HEK293T (cell line): ENCODE data around the gene NOXA1.

Source experiments
- CTCF ChIA-PET: fragments of 350-600 bp; formaldehyde crosslinking; extraction: SDS; loops from one replicate; lab custom pipeline; 2021; ENCODE audit warnings: antibody characterized with exemption, inconsistent platforms; lab: Yijun Ruan, JAX
- POLR2A ChIA-PET: fragments of 350-600 bp; formaldehyde crosslinking; extraction: SDS; loops from one replicate; lab custom pipeline; 2020; ENCODE audit warnings: antibody characterized with exemption, inconsistent platforms; lab: Yijun Ruan, JAX
- DNase-seq: peaks from one replicate; pipeline ENCODE4 v3.0.0; 2012; ENCODE audit warnings: mixed read lengths; ENCODE audit errors: extremely low spot score
- ARNT ChIP-seq: fragments of 450-650 bp; IDR thresholded peaks from 2 replicates; pipeline ENCODE4 v1.6.1; 2017; ENCODE audit warnings: mild to moderate bottlenecking
- BHLHE40 ChIP-seq: fragments of 450-650 bp; IDR thresholded peaks from 2 replicates; pipeline ENCODE4 v1.6.1; 2016; ENCODE audit warnings: mild to moderate bottlenecking, moderate library complexity, borderline replicate concordance
- CTBP1 ChIP-seq: fragments of 450-650 bp; IDR thresholded peaks from 2 replicates; pipeline ENCODE4 v1.6.1; 2016; ENCODE audit warnings: borderline replicate concordance
- ELF4 ChIP-seq: fragments of 450-650 bp; IDR thresholded peaks from 2 replicates; pipeline ENCODE4 v1.6.1; 2017; ENCODE audit warnings: antibody characterized with exemption
- FOXA1 ChIP-seq: fragments of 450-650 bp; IDR thresholded peaks from 2 replicates; pipeline ENCODE4 v1.6.1; 2016; ENCODE audit warnings: mild to moderate bottlenecking
- FOXK2 ChIP-seq: fragments of 450-650 bp; IDR thresholded peaks from 2 replicates; pipeline ENCODE4 v1.6.1; 2016; ENCODE audit warnings: mild to moderate bottlenecking
- FOXM1 ChIP-seq: fragments of 450-650 bp; IDR thresholded peaks from 2 replicates; pipeline ENCODE4 v1.6.1; 2017; ENCODE audit warnings: mild to moderate bottlenecking, borderline replicate concordance
- HDGF ChIP-seq: fragments of 450-650 bp; IDR thresholded peaks from 2 replicates; pipeline ENCODE4 v1.6.1; 2017; ENCODE audit warnings: antibody characterized with exemption, borderline replicate concordance
- L3MBTL2 ChIP-seq: fragments of 450-650 bp; conservative IDR thresholded peaks from 2 replicates; pipeline ENCODE4 v1.6.1; 2016; ENCODE audit warnings: mild to moderate bottlenecking
- LEF1 ChIP-seq: fragments of 450-650 bp; IDR thresholded peaks from 2 replicates; pipeline ENCODE4 v1.6.1; 2017; ENCODE audit warnings: mild to moderate bottlenecking, borderline replicate concordance
- NFRKB ChIP-seq: fragments of 450-650 bp; IDR thresholded peaks from 2 replicates; pipeline ENCODE4 v1.6.1; 2016; ENCODE audit warnings: mild to moderate bottlenecking, moderate library complexity
- SP1 ChIP-seq: fragments of 450-650 bp; IDR thresholded peaks from 2 replicates; pipeline ENCODE4 v1.6.1; 2017
- SUZ12 ChIP-seq: fragments of 450-650 bp; IDR thresholded peaks from 2 replicates; pipeline ENCODE4 v1.6.1; 2016; ENCODE audit warnings: mild to moderate bottlenecking
- TARDBP ChIP-seq: fragments of 450-650 bp; IDR thresholded peaks from 2 replicates; pipeline ENCODE4 v1.6.1; 2016
- ZNF384 ChIP-seq: fragments of 450-650 bp; IDR thresholded peaks from 2 replicates; pipeline ENCODE4 v1.6.1; 2016
- TF ChIP-seq, protein P1 (sequence below): fragments of 450-650 bp; IDR thresholded peaks from 2 replicates; pipeline ENCODE4 v1.6.1; 2016

NOXA1 gene

DNA sequence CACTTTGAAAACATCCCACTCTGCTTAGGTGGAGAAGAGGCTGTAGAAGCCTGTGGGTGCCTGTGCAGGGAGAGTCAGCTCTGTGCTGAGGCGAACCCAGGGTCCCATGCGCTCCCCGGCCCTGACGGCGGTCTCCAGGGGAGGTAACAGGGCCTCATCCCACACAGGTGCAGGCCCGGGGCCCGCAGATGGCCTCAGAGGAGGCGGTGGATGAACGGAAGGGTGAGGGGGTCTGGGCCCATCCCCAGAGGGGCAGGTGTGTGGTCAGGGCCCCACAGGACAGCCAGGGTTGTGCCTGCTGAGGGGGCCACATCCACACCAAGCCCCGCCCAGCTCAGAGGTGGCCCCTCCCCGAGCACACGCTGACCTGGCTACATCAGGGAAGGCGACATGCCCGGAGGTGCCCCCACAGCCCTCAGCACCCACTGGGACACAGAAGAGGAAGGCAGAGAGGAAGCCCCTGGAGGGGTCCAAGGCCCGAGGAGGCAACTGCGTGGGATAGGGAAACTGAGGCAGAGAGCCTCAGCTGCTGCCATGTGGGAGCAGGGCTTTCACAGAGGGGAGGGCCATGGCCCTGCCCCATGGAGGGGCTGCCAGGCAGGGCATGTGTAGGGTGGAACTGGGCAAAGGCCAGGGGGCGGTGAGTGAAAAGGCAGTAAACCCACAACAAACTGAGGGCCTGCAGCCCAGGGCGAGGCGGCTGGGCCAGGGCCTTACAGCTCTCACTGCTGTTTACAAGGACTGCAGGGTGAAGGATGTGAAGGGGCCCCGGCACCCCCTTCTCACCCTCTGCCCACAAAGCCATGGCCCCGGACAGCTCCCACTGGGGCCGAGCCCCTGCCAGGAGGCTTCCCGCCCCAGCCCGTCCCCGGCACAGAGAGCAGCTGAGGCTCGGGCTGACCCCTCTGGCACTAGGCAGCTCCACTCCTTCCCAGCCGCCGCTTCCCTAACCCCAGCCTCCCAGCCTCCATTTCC lies 29.7 kb upstream of the NOXA1 start:
- CTCF ChIA-PET, result no interaction called here
- POLR2A ChIA-PET, result no interaction called here
- no peak for DNase-seq
- TF ChIP-seq FOXA1 (no peak), FOXK2 (no peak), ARNT (no peak), NFRKB (no peak), ZNF384 (no peak), BHLHE40 (no peak)
- TF ChIP-seq, protein P1, sequence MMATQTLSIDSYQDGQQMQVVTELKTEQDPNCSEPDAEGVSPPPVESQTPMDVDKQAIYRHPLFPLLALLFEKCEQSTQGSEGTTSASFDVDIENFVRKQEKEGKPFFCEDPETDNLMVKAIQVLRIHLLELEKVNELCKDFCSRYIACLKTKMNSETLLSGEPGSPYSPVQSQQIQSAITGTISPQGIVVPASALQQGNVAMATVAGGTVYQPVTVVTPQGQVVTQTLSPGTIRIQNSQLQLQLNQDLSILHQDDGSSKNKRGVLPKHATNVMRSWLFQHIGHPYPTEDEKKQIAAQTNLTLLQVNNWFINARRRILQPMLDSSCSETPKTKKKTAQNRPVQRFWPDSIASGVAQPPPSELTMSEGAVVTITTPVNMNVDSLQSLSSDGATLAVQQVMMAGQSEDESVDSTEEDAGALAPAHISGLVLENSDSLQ, result no peak

DNA sequence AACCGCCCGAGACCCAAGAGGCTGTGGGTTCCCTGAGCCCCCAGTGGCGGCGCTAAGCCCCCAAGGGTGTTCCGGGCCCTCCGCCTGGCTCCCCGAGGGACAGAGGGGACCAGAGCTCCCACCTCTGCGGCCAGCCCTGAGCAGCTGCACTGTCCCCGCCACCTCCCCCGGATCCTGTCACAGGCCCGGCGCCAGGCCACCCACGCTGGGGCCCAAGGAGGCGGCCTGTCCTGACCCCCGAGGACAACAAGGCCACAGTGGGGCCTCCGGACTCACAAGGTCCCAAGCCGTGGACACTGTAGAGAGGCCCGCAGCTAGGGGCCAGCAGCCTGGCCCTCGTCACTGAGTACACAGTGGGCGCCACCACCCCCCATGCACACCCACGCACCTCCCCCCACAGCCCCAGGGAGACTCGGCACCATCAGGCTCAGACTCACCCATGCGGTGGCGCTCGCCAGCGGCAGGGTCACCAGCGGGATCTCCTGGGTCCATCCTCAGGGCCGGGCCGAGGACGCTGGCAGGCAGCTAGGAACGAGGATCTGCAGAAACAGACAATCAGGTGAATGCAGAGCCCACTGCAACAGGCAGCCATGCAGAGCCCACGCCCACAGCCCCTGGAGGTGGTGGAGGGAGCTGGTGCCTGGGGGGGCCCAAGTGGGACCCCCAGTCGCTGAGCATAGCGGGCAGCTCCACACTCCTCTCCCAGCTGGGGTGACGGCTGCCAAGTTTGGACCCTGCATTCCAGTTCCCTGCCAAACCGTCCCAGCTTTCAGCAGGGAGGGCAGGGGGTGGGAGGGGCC lies 28.1 kb upstream of the NOXA1 start:
- ChIA-PET POLR2A (interaction anchor here (1.6 kb wide), 1 partner anchor 93 kb away, joined by 3 read pairs; the partner anchor contains the start of gene NRARP), CTCF (no interaction called here)
- DNase-seq, result no peak
- TF ChIP-seq BHLHE40 (no peak), FOXK2 (no peak), L3MBTL2 (no peak), HDGF (no peak), SP1 (no peak), SUZ12 (no peak), ELF4 (no peak), FOXM1 (no peak), TARDBP (no peak), NFRKB (no peak), FOXA1 (no peak), LEF1 (no peak), CTBP1 (no peak), ZNF384 (no peak)
- TF ChIP-seq, protein P1, result no peak

DNA sequence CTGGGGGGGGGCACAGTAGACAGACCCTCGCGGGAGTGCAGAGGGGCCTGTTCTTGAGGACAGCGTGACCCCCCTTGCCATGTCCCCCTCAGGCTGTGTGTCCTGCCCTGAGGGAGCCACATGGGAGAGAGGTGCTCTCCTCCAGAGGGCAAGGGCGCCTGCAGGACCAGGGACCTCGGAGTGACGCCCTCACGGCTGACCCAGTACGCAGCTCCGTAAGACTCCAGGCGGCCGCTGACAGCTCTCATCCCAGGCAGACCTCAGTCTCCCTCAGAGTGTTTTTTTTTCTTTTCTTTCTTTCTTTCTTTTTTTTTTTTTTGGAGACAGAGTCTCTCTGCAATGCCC lies 27.6 kb upstream of the NOXA1 start:
- TF ChIP-seq NFRKB (no peak), FOXM1 (no peak), L3MBTL2 (no peak), ZNF384 (no peak), FOXA1 (no peak), TARDBP (no peak), ARNT (no peak)
- TF ChIP-seq, protein P1, result no peak
- ChIA-PET CTCF (no interaction called here), POLR2A (interaction anchor here (1.6 kb wide), 1 partner anchor 94 kb away, joined by 3 read pairs; the partner anchor contains the start of gene NRARP)
- no peak for DNase-seq

DNA sequence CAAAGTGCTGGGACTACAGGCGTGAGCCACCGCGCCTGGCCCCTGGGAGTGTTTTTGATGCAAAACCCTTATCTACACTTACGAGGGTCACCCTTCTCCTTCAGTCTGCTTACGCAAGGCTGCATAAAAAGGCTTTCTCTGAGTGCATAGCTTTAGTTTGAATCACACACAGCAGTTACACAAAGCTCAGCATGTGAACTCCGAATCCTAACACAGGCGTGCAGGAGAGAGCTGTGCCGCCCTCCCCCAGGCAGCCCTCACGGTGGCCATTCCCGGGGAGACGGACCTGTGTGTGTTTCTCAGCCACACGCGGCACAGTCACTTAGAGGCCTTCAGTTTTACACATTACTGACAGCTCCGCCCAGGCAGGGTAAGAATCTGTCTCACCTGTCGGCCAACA lies 27.0 kb upstream of the NOXA1 start:
- TF ChIP-seq FOXK2 (no peak), LEF1 (no peak), FOXA1 (no peak), TARDBP (no peak), ZNF384 (no peak), FOXM1 (no peak), L3MBTL2 (no peak), BHLHE40 (no peak), NFRKB (no peak), SP1 (no peak), HDGF (no peak), ARNT (no peak), ELF4 (no peak), CTBP1 (no peak), SUZ12 (no peak)
- TF ChIP-seq, protein P1, result no peak
- DNase-seq, result no peak
- CTCF ChIA-PET, result no interaction called here
- POLR2A ChIA-PET, result interaction anchor here (1.6 kb wide), 1 partner anchor 94 kb away, joined by 3 read pairs; the partner anchor contains the start of gene NRARP
